K562 (cell line): ENCODE results near the gene RASGRP2.

Experiments
- ARID4B ChIP-seq: sonication (generic); formaldehyde crosslinking; IDR thresholded peaks from 2 replicates; pipeline ENCODE4 v1.8.0; 2022; ENCODE audit warnings: mild to moderate bottlenecking, missing genetic modification reagents
- CBX3 ChIP-seq, 2 experiments: IDR thresholded peaks; 1 replicate in 1 of 2; 2 replicates in 1 of 2; pipeline ENCODE4 v1.6.1; 2012; ENCODE audit warnings: inconsistent platforms in 2 of 2, low read length in 2 of 2, borderline replicate concordance in 1 of 2, control low read depth in 1 of 2
- CHD2 ChIP-seq: IDR thresholded peaks from 2 replicates; pipeline ENCODE4 v1.6.1; 2011; ENCODE audit warnings: low read depth, low read length
- CTCF ChIP-seq, 3 experiments: IDR thresholded peaks in 2 of 3; conservative IDR thresholded peaks in 1 of 3; 2 replicates each; pipeline ENCODE4 v1.5.1; 2011 to 2012; ENCODE audit warnings: low read length in 3 of 3, mild to moderate bottlenecking in 3 of 3, control low read depth in 2 of 3, improper control_type of control experiment in 1 of 3, inconsistent platforms in 1 of 3, low read depth in 1 of 3, mixed read lengths in 1 of 3, moderate library complexity in 1 of 3; ENCODE audit not compliant: insufficient read depth in 2 of 3
- HOMEZ ChIP-seq: fragments of 250-450 bp; sonication (Bioruptor Pico); IDR thresholded peaks from 2 replicates; pipeline ENCODE4 v1.4.0; 2020; ENCODE audit warnings: mild to moderate bottlenecking, moderate library complexity
- KDM1A ChIP-seq, 2 experiments: fragments of 450-650 bp; IDR thresholded peaks; 2 replicates each; pipeline ENCODE4 v1.6.1; 2016; ENCODE audit warnings: mild to moderate bottlenecking in 2 of 2
- MEIS2 ChIP-seq: fragments of 450-650 bp; IDR thresholded peaks from 2 replicates; pipeline ENCODE4 v1.6.1; 2014; ENCODE audit warnings: mild to moderate bottlenecking; ENCODE audit not compliant: partially characterized antibody
- POLR2A ChIP-seq: fragments of 450-650 bp; conservative IDR thresholded peaks from 2 replicates; pipeline ENCODE4 v1.6.1; 2016

- no peak for TF ChIP-seq POLR2A
- no peak for TF ChIP-seq CTCF (IDR thresholded peaks at IDR 0.05 in 2 of 3, conservative IDR thresholded peaks at IDR 0.05 in 1 of 3; ENCODE audit: insufficient read depth in 2 of 3, low read depth in 1 of 3, low read length in 3 of 3)
- no peak for TF ChIP-seq CHD2
- TF ChIP-seq ARID4B (CRISPR knock-in tag): no peak
- no peak for TF ChIP-seq KDM1A (IDR thresholded peaks at IDR 0.05)
- TF ChIP-seq CBX3 (IDR thresholded peaks at IDR 0.05; ENCODE audit: borderline replicate concordance in 1 of 2, low read length in 2 of 2): no peak
- no peak for TF ChIP-seq HOMEZ (CRISPR knock-in tag)
- no peak for TF ChIP-seq MEIS2
Observed at GRCh38 chr11:64768300-64768694, 24.4 kb upstream of the RASGRP2 start.
